ENCODE measurements around the gene IRF8.

DNA sequence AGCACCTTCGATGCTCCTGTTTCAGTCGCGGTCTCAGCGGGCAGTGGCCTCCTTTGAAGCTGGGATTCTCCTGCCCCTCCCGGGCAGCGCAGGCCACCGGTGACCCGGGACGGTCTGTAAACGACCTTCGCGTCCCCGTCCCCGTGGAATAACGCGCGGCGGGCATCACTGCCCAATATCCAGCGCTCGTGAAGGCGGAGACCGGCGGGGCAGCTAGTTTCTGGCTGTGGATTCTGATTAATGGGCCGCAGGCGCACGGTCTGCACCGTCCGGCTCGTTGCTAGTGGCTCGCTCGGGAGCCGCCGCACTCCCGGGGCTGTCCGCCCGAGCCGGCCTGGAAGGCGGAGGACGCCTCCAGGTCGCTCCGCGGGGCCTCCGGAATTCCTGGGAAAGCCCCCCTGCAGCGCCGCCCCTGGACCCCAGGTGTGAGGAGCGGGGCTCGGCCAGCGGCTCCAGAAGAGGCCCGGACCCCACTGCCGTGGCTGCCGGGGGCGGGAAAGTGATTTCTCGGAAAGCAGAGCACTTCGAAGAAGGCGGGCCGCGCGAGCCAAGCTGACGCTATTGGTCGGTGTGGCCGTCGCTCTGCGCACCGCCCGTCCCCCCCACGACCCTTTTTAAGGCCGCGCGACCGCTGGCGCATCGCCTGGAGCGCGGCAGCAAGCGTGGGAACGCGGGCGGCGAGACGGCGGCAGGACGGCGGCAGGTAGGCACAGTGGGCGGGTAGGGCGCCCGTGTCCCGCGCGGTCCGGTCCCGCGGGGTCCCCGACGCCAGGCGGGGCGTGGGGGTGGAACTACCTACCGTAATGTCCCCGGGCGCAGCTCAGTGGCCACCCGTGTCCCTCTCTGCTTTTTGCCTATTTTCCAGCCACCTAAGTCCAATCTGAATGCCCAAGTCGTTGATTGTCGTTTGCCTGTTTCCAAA, at the start of gene IRF8:
- TF ChIP-seq, protein P1, sequence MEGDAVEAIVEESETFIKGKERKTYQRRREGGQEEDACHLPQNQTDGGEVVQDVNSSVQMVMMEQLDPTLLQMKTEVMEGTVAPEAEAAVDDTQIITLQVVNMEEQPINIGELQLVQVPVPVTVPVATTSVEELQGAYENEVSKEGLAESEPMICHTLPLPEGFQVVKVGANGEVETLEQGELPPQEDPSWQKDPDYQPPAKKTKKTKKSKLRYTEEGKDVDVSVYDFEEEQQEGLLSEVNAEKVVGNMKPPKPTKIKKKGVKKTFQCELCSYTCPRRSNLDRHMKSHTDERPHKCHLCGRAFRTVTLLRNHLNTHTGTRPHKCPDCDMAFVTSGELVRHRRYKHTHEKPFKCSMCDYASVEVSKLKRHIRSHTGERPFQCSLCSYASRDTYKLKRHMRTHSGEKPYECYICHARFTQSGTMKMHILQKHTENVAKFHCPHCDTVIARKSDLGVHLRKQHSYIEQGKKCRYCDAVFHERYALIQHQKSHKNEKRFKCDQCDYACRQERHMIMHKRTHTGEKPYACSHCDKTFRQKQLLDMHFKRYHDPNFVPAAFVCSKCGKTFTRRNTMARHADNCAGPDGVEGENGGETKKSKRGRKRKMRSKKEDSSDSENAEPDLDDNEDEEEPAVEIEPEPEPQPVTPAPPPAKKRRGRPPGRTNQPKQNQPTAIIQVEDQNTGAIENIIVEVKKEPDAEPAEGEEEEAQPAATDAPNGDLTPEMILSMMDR (IDR thresholded peaks at IDR 0.05; ENCODE audit: insufficient read depth, low read depth, low read length) = no peak
- peak; percentile 94 for TF ChIP-seq EZH2 (IDR thresholded peaks at IDR 0.05; ENCODE audit: insufficient read depth, low read length)

All from astrocyte (in vitro differentiated cells and primary cell).